Brain microvascular endothelial cell (primary cell): ENCODE data around the gene APOC4.

Experiments used
- DNase-seq: peaks from one replicate; pipeline ENCODE4 v3.0.0-alpha.2; 2020
- H3K27ac ChIP-seq: fragments of 250-450 bp; sonication (Bioruptor Pico); 2 replicates; pipeline ENCODE4 v1.5.1; 2020; ENCODE audit warnings: mild to moderate bottlenecking, moderate library complexity
- H3K27me3 ChIP-seq: fragments of 250-450 bp; sonication (Bioruptor Pico); replicated peaks from 2 replicates; pipeline ENCODE4 v1.5.1; 2020; ENCODE audit warnings: mild to moderate bottlenecking
- H3K36me3 ChIP-seq: fragments of 250-450 bp; sonication (Bioruptor Pico); replicated peaks from 2 replicates; pipeline ENCODE4 v1.5.1; 2020; ENCODE audit warnings: mild to moderate bottlenecking
- H3K4me3 ChIP-seq: 2 replicates; pipeline ENCODE4 v1.5.1; 2011; ENCODE audit warnings: low read depth, mild to moderate bottlenecking, control low read depth, low read length, moderate library complexity
- CTCF ChIP-seq: IDR thresholded peaks from 2 replicates; pipeline ENCODE4 v1.5.1; 2011; ENCODE audit warnings: low read depth, mild to moderate bottlenecking, moderate library complexity, low read length, control low read depth, inconsistent platforms; ENCODE audit errors: missing control alignments
- in situ Hi-C: cut with HindIII; loops from 2 replicates; pipeline ENCODE4 v1.10.0; 2017; ENCODE audit warnings: low sequenced_read_pairs, low pct_ligation_motif_present

APOC4 gene

GRCh38 chr19:44897835-44898234, 44.2 kb upstream of the APOC4 start:
- Histone ChIP-seq H3K4me3 (no peak overlapping the region), H3K36me3 (peaks cover 81% of the 10 kb centered on the region), H3K27me3 (no peaks in the 10 kb centered on the region), H3K27ac (no peak overlapping the region)
- TF ChIP-seq CTCF, result no peak
- no peak for DNase-seq
- in situ Hi-C loops, result loop anchor here (10.0 kb wide), 1 partner anchor 57 kb away; the partner anchor contains the start of gene CLPTM1

- no peak overlapping the region for H3K27ac ChIP-seq
- TF ChIP-seq CTCF, result no peak
- in situ Hi-C loops, result no loop called here
These were observed 41.5 kb upstream of the APOC4 start for GRCh38 chr19:44900328-44901244.

GRCh38 chr19:44903216-44903601, 38.8 kb upstream of the APOC4 start:
- Histone ChIP-seq H3K36me3 (peaks cover 38% of the 10 kb centered on the region), H3K27me3 (peaks cover 2% of the 10 kb centered on the region), H3K27ac (no peak overlapping the region), H3K4me3 (no peak overlapping the region)
- in situ Hi-C loops, result no loop called here
- DNase-seq, result no peak
- no peak for TF ChIP-seq CTCF

More at GRCh38 chr19:44900328-44901244, 41.5 kb upstream of the APOC4 start:
- peaks cover 62% of the 10 kb centered on the region for H3K36me3 ChIP-seq
- peaks cover 2% of the 10 kb centered on the region for H3K27me3 ChIP-seq
- no peak overlapping the region for H3K4me3 ChIP-seq
- DNase-seq, result no peak

- TF ChIP-seq CTCF, result peak; percentile 99
- Histone ChIP-seq H3K36me3 (peaks cover 34% of the 10 kb centered on the region), H3K4me3 (no peak overlapping the region), H3K27me3 (peaks cover 2% of the 10 kb centered on the region), H3K27ac (no peak overlapping the region)
- peak; percentile 69 for DNase-seq
- in situ Hi-C loops, result no loop called here
These were observed 38.2 kb upstream of the APOC4 start for GRCh38 chr19:44903602-44904425.

- Histone ChIP-seq H3K4me3 (no peak overlapping the region), H3K36me3 (peaks cover 34% of the 10 kb centered on the region), H3K27me3 (peaks cover 2% of the 10 kb centered on the region), H3K27ac (no peak overlapping the region)
- TF ChIP-seq CTCF, result peak; percentile 45
- in situ Hi-C loops, result no loop called here
- no peak for DNase-seq
These were observed 37.5 kb upstream of the APOC4 start for GRCh38 chr19:44904426-44904994.
